ENCODE measurements around the gene INPP5D.

The INPP5D gene

GRCh38 chr2:233236820-233237589 lies 176.9 kb downstream of the INPP5D start:
- no peak for DNase-seq (ENCODE audit: low read depth)

GRCh38 chr2:233240897-233241296 lies 180.8 kb downstream of the INPP5D start:
- no peak for DNase-seq (ENCODE audit: low read depth)

- DNase-seq (ENCODE audit: low read depth) = no peak
Measured at GRCh38 chr2:233241803-233242202, 181.7 kb downstream of the INPP5D start.

GRCh38 chr2:233242231-233242927 lies 182.2 kb downstream of the INPP5D start:
- peak; percentile 45 for DNase-seq (ENCODE audit: low read depth)

- DNase-seq (ENCODE audit: low read depth) = no peak
Measured at GRCh38 chr2:233243348-233243747, 183.2 kb downstream of the INPP5D start.

- DNase-seq (ENCODE audit: low read depth) = peak; percentile 16
Measured at GRCh38 chr2:233244818-233245217, 184.7 kb downstream of the INPP5D start.

- DNase-seq (ENCODE audit: low read depth) = no peak
Measured at GRCh38 chr2:233245406-233245805, 185.3 kb downstream of the INPP5D start.

- no peak for DNase-seq (ENCODE audit: low read depth)
Measured at GRCh38 chr2:233247116-233247515, 187.0 kb downstream of the INPP5D start.

GRCh38 chr2:233247744-233248143 lies 187.6 kb downstream of the INPP5D start:
- peak; percentile 21 for DNase-seq (ENCODE audit: low read depth)

GRCh38 chr2:233248999-233249398 lies 188.9 kb downstream of the INPP5D start:
- DNase-seq (ENCODE audit: low read depth) = no peak

GRCh38 chr2:233250568-233250967 lies 190.4 kb downstream of the INPP5D start:
- DNase-seq (ENCODE audit: low read depth) = no peak

GRCh38 chr2:233250985-233251305 lies 190.8 kb downstream of the INPP5D start:
- DNase-seq (ENCODE audit: low read depth) = no peak

GRCh38 chr2:233251306-233252116 lies 191.4 kb downstream of the INPP5D start, which contains the start of gene ATG16L1:
Gene ATG16L1, plus strand, starts transcription at chr2:233251673. Its CDS starts 155 bp downstream, at chr2:233251828.
- peak; percentile 97 for DNase-seq (ENCODE audit: low read depth)

- DNase-seq (ENCODE audit: low read depth) = no peak
Measured at GRCh38 chr2:233252227-233252626, 192.1 kb downstream of the INPP5D start.

GRCh38 chr2:233255151-233255550 lies 195.0 kb downstream of the INPP5D start:
- no peak for DNase-seq (ENCODE audit: low read depth)

- DNase-seq (ENCODE audit: low read depth) = no peak
Measured at GRCh38 chr2:233256048-233256447, 195.9 kb downstream of the INPP5D start.
